HepG2 (cell line): ENCODE measurements around the gene SIX3. TPM values are rescaled to one million over a fixed set of nuclear protein-coding genes. Genes with fewer than 3 reads are reported as not detected.

Experiments
- ATAC-seq: fragments of 200-7000 bp; cut with Tn5 transposase; 3 replicates; pipeline ENCODE4 v1.9.1; 2020; ENCODE audit warnings: mild to moderate bottlenecking, moderate library complexity
- BruUV-seq: library from RNA; stranded (reverse); fragments of 400-500 nt; replicated peaks from 2 replicates; lab custom pipeline; 2021; lab: Mats Ljungman, UMichigan
- CTCF ChIA-PET: fragments of 300-600 bp; formaldehyde crosslinking; extraction: SDS; loops from one replicate; lab custom pipeline; 2021; ENCODE audit warnings: low total read pairs, inconsistent platforms, low intra/inter-chr PET ratio; lab: Yijun Ruan, JAX
- POLR2A ChIA-PET: fragments of 350-600 bp; sonication (Branson Sonifier 250); formaldehyde crosslinking; loops from one replicate; lab custom pipeline; 2020; ENCODE audit warnings: antibody characterized with exemption, inconsistent platforms; lab: Yijun Ruan, JAX
- DNase-seq: peaks from one replicate; pipeline ENCODE4 v3.0.0-alpha.2; 2015; ENCODE audit warnings: low spot score
- FAIRE-seq: peaks from 3 replicates; lab custom pipeline; 2011; peaks lifted over from hg19 to GRCh38; lab: Jason Lieb, UNC
- H2AFZ ChIP-seq: one replicate; pipeline ENCODE4 v1.6.1; 2011; ENCODE audit warnings: low read length, inconsistent platforms
- H3K27ac ChIP-seq: fragments of 300-600 bp; 3 replicates; pipeline ENCODE4 v1.8.0; 2011; ENCODE audit warnings: mixed run types, mild to moderate bottlenecking, mixed read lengths, low read length, inconsistent platforms; ENCODE audit not compliant: insufficient read depth; ENCODE audit errors: extremely low read length
- H3K27me3 ChIP-seq, 2 experiments: fragments of 200-600 bp in 1 of 2; 2 replicates in 1 of 2; 3 replicates in 1 of 2; pipeline versions ENCODE4 v1.6.0 to v1.8.0; 2011; ENCODE audit warnings: low read length in 2 of 2, mild to moderate bottlenecking in 2 of 2, moderate library complexity in 2 of 2, inconsistent platforms in 1 of 2; ENCODE audit not compliant: insufficient read depth in 2 of 2, control insufficient read depth in 1 of 2
- H3K36me3 ChIP-seq, 2 experiments: fragments of 200-600 bp in 1 of 2; replicated peaks in 1 of 2; 2 replicates in 1 of 2; 3 replicates in 1 of 2; pipeline versions ENCODE4 v1.5.1 to v1.8.0; 2011; ENCODE audit warnings: low read length in 2 of 2, inconsistent platforms in 1 of 2; ENCODE audit not compliant: insufficient read depth in 2 of 2, control insufficient read depth in 1 of 2
- H3K4me1 ChIP-seq: 2 replicates; pipeline ENCODE4 v1.5.1; 2012; ENCODE audit warnings: low read length, inconsistent platforms; ENCODE audit not compliant: insufficient read depth
- H3K4me2 ChIP-seq: 2 replicates; pipeline ENCODE4 v1.6.0; 2011; ENCODE audit warnings: low read depth, low read length, inconsistent platforms
- H3K4me3 ChIP-seq, 3 experiments: fragments of 200-600 bp in 1 of 3; sonication (generic), shearing (Covaris generic) in 1 of 3; replicated peaks in 1 of 3; 2 replicates each; pipeline ENCODE4 v1.5.1; 2011 to 2016; ENCODE audit warnings: low read length in 3 of 3, inconsistent platforms in 2 of 3, low read depth in 2 of 3, mild to moderate bottlenecking in 2 of 3, control low read depth in 1 of 3, mixed read lengths in 1 of 3; ENCODE audit not compliant: insufficient read depth in 1 of 3
- H3K79me2 ChIP-seq: one replicate; pipeline ENCODE4 v1.6.1; 2011; ENCODE audit warnings: low read length, inconsistent platforms; ENCODE audit not compliant: insufficient read depth
- H3K9ac ChIP-seq: 2 replicates; pipeline ENCODE4 v1.6.0; 2011; ENCODE audit warnings: mild to moderate bottlenecking, low read depth, low read length, inconsistent platforms; ENCODE audit not compliant: insufficient read depth
- H3K9me3 ChIP-seq: 2 replicates; pipeline ENCODE4 v1.5.1; 2012; ENCODE audit warnings: mild to moderate bottlenecking, low read length
- H4K20me1 ChIP-seq: 2 replicates; pipeline ENCODE4 v1.6.0; 2011; ENCODE audit warnings: inconsistent platforms, mild to moderate bottlenecking, low read length, moderate library complexity; ENCODE audit not compliant: insufficient read depth
- HNF1B ChIP-seq: sonication (generic); formaldehyde crosslinking; IDR thresholded peaks from 2 replicates; pipeline ENCODE4 v1.5.1; 2020; ENCODE audit warnings: mild to moderate bottlenecking, moderate library complexity, missing genetic modification reagents
- NR2C2 ChIP-seq: sonication (generic); formaldehyde crosslinking; IDR thresholded peaks from 2 replicates; pipeline ENCODE4 v1.4.0; 2020; ENCODE audit warnings: missing genetic modification reagents, mild to moderate bottlenecking, moderate library complexity, borderline replicate concordance
- SRY ChIP-seq: sonication (generic); formaldehyde crosslinking; IDR thresholded peaks from 2 replicates; pipeline ENCODE4 v1.8.0; 2022; ENCODE audit warnings: mild to moderate bottlenecking, missing genetic modification reagents
- TARDBP ChIP-seq: sonication (generic); formaldehyde crosslinking; IDR thresholded peaks from 2 replicates; pipeline ENCODE4 v1.8.0; 2022; ENCODE audit warnings: mild to moderate bottlenecking, missing genetic modification reagents
- THAP8 ChIP-seq: sonication (generic); formaldehyde crosslinking; IDR thresholded peaks from 2 replicates; pipeline ENCODE4 v1.5.1; 2020; ENCODE audit warnings: missing genetic modification reagents, mild to moderate bottlenecking, borderline replicate concordance
- ZNF839 ChIP-seq: sonication (generic); formaldehyde crosslinking; IDR thresholded peaks from 2 replicates; pipeline ENCODE4 v1.4.0; 2020; ENCODE audit warnings: missing genetic modification reagents, mild to moderate bottlenecking, borderline replicate concordance
- WGBS: methylation state at CpG from one replicate; pipeline ENCODE4 v1.1.6; 2017; ENCODE audit warnings: low lambda C conversion rate; 5-methylcytosine and 5-hydroxymethylcytosine counted together
- in situ Hi-C: cut with HindIII; loops from 2 replicates; pipeline ENCODE4 v1.10.0; 2017; ENCODE audit warnings: low pct_unique_long_range_greater_than_20kb; ENCODE audit not compliant: extremely low pct_ligation_motif_present
- intact Hi-C: fragments of 100-400 bp; cut with micrococcal nuclease; formaldehyde crosslinking; loops from one replicate; pipeline ENCODE4 v1.10.0; 2022; ENCODE audit not compliant: unreplicated experiment
- polyA plus RNA-seq, 8 experiments: library from polyadenylated mRNA; depleted of rRNA in 3 of 8; stranded (reverse) in 7 of 8; unstranded in 1 of 8; fragments of >200 nt; fragmentation: Illumina TruSeq in 4 of 8; extraction: Trizol in 4 of 8; gene quantifications; 2 replicates each; pipeline versions ENCODE4 v1.2.1 to v1.2.3, GENCODE V29; 2011 to 2016; ENCODE audit warnings: low read depth in 4 of 8, missing spikeins in 1 of 8, mixed read lengths in 1 of 8; ENCODE audit not compliant: insufficient read depth in 1 of 8
- total RNA-seq, 5 experiments: library from RNA; depleted of rRNA; stranded (reverse); fragments of >200 nt; fragmentation: Illumina TruSeq; extraction: Trizol; gene quantifications; 2 replicates each; pipeline ENCODE4 v1.2.3, GENCODE V29; 2016; ENCODE audit warnings: low read depth in 1 of 5

The SIX3 gene
- total and polyA plus RNA-seq, 2 of the 13 experiments (the other 11 are each of a cell fraction or from before 2014, with no cell fraction given): not detected

GRCh38 chr2:44979581-44979980 lies 38.1 kb downstream of the SIX3 start:
- Histone ChIP-seq H2AFZ (no peak overlapping the region), H3K4me1 (no peaks in the 10 kb centered on the region), H4K20me1 (no peaks in the 10 kb centered on the region), H3K9ac (no peak overlapping the region), H3K27me3 (peaks cover 1 to 5% of the 10 kb centered on the region in 2 experiments; a peak in 1 of 5 replicates), H3K9me3 (no peaks in the 10 kb centered on the region), H3K79me2 (no peaks in the 10 kb centered on the region), H3K4me2 (no peak overlapping the region), H3K36me3 (no peaks in the 10 kb centered on the region), H3K4me3 (no peak overlapping the region), H3K27ac (no peak overlapping the region)
- ATAC-seq (no peak), DNase-seq (no peak), FAIRE-seq (no peak)
- TF ChIP-seq TARDBP (no peak), HNF1B (CRISPR knock-in tag) (no peak), NR2C2 (CRISPR knock-in tag) (no peak), ZNF839 (no peak), SRY (no peak), THAP8 (CRISPR knock-in tag) (no peak)
- no TSS peak for BruUV-seq
- ChIA-PET CTCF (no interaction called here), POLR2A (interaction anchor here (0.7 kb wide), 1 partner anchor 283 kb away, joined by 3 read pairs; no protein-coding TSS in a partner anchor)
- intact Hi-C loops (no loop called here), in situ Hi-C loops (no loop called here)
- 36% methylated on average over 11 of the region's 11 CpGs for WGBS
